GM12878 (cell line): Measurements from ENCODE around the gene CSPG5. TPM values are rescaled to one million over a fixed set of nuclear protein-coding genes. Genes with fewer than 3 reads are reported as not detected.

Source experiments
- ATAC-seq: fragments of 200-7000 bp; cut with Tn5 transposase; 3 replicates; pipeline ENCODE4 v1.9.1; 2020; ENCODE audit warnings: mild to moderate bottlenecking, moderate library complexity
- BruUV-seq: library from RNA; stranded (reverse); fragments of 400-500 nt; replicated peaks from 2 replicates; lab custom pipeline; 2021; lab: Mats Ljungman, UMichigan
- CTCF ChIA-PET: fragments of 300-600 bp; sonication (Branson Sonifier 250); formaldehyde crosslinking; extraction: SDS; loops from one replicate; lab custom pipeline; 2021; ENCODE audit warnings: inconsistent platforms; lab: Yijun Ruan, JAX
- POLR2A ChIA-PET: fragments of 350-600 bp; formaldehyde crosslinking; extraction: SDS; loops from one replicate; lab custom pipeline; 2021; ENCODE audit warnings: inconsistent platforms; lab: Charles Lee
- RAD21 ChIA-PET: fragments of 300-600 bp; sonication (Branson Sonifier 250); formaldehyde crosslinking; loops from one replicate; lab custom pipeline; 2023; ENCODE audit warnings: antibody characterized with exemption; ENCODE audit not compliant: unreplicated experiment; lab: Charles Lee
- SMC1A ChIA-PET: fragments of 300-600 bp; sonication (Branson Sonifier 250); formaldehyde crosslinking; loops from one replicate; lab custom pipeline; 2023; ENCODE audit not compliant: unreplicated experiment, uncharacterized antibody; lab: Charles Lee
- DNase-seq: peaks from one replicate; pipeline ENCODE4 v3.0.0-alpha.2; 2011; ENCODE audit warnings: low read depth, low spot score
- FAIRE-seq: peaks from 3 replicates; lab custom pipeline; 2011; peaks lifted over from hg19 to GRCh38; lab: Jason Lieb, UNC
- H2AFZ ChIP-seq: 2 replicates; pipeline ENCODE4 v1.6.0; 2011; ENCODE audit warnings: low read depth, low read length, control low read depth; ENCODE audit not compliant: control insufficient read depth
- H3K27ac ChIP-seq: 2 replicates; pipeline ENCODE4 v1.5.1; 2011; ENCODE audit warnings: control low read depth; ENCODE audit not compliant: control insufficient read depth, insufficient read depth
- H3K27me3 ChIP-seq, 2 experiments: replicated peaks in 1 of 2; 2 replicates each; pipeline versions ENCODE4 v1.6.0 to v1.6.1; 2011; ENCODE audit warnings: low read length in 1 of 2; ENCODE audit not compliant: control insufficient read depth in 2 of 2, insufficient read depth in 2 of 2
- H3K36me3 ChIP-seq, 2 experiments: 2 replicates each; pipeline ENCODE4 v1.5.1; 2011; ENCODE audit warnings: low read length in 1 of 2; ENCODE audit not compliant: control insufficient read depth in 2 of 2, insufficient read depth in 2 of 2
- H3K4me1 ChIP-seq: 2 replicates; pipeline ENCODE4 v1.6.1; 2011; ENCODE audit warnings: mild to moderate bottlenecking, low read length, moderate library complexity, mixed read lengths; ENCODE audit not compliant: control insufficient read depth, insufficient read depth
- H3K4me2 ChIP-seq: 2 replicates; pipeline ENCODE4 v1.6.0; 2011; ENCODE audit warnings: control low read depth; ENCODE audit not compliant: control insufficient read depth, insufficient read depth
- H3K4me3 ChIP-seq: fragments of 200-600 bp; sonication (generic); 2 replicates; pipeline ENCODE4 v1.5.1; 2016
- H3K79me2 ChIP-seq: 2 replicates; pipeline ENCODE4 v1.6.0; 2011; ENCODE audit warnings: low read length; ENCODE audit not compliant: control insufficient read depth, insufficient read depth
- H3K9ac ChIP-seq: 2 replicates; pipeline ENCODE4 v1.8.0; 2011; ENCODE audit warnings: low read length, control low read depth, mixed read lengths; ENCODE audit not compliant: control insufficient read depth, insufficient read depth
- H3K9me3 ChIP-seq: replicated peaks from 3 replicates; pipeline ENCODE4 v1.5.1; 2011; ENCODE audit warnings: mild to moderate bottlenecking, low read length; ENCODE audit not compliant: control insufficient read depth, insufficient read depth
- H4K20me1 ChIP-seq: 2 replicates; pipeline ENCODE4 v1.6.0; 2011; ENCODE audit not compliant: control insufficient read depth, insufficient read depth
- GATAD2B ChIP-seq: fragments of 450-650 bp; conservative IDR thresholded peaks from 2 replicates; pipeline ENCODE4 v1.6.1; 2017; ENCODE audit warnings: low read depth, mild to moderate bottlenecking, moderate library complexity
- HDAC2 ChIP-seq: fragments of 200-600 bp; sonication (generic); IDR thresholded peaks from 2 replicates; pipeline ENCODE4 v1.6.1; 2017
- IRF4 ChIP-seq: IDR thresholded peaks from 2 replicates; pipeline ENCODE4 v1.6.1; 2011; ENCODE audit warnings: low read depth, low read length
- LARP7 ChIP-seq: fragments of 450-650 bp; IDR thresholded peaks from 2 replicates; pipeline ENCODE4 v1.6.1; 2017; ENCODE audit warnings: mild to moderate bottlenecking
- YBX1 ChIP-seq: fragments of 450-650 bp; IDR thresholded peaks from 2 replicates; pipeline ENCODE4 v1.6.1; 2016; ENCODE audit warnings: antibody characterized with exemption
- ZNF217 ChIP-seq: fragments of 450-650 bp; IDR thresholded peaks from 2 replicates; pipeline ENCODE4 v1.6.1; 2017; ENCODE audit warnings: antibody characterized with exemption, mild to moderate bottlenecking
- WGBS: methylation state at CpG from one replicate; pipeline ENCODE4 v1.1.6; 2016; ENCODE audit warnings: low lambda C conversion rate; ENCODE audit not compliant: insufficient replicate concordance, insufficient coverage; ENCODE audit errors: missing lambda C conversion rate; 5-methylcytosine and 5-hydroxymethylcytosine counted together
- in situ Hi-C: fragments of 300-500 bp; cut with MboI; formaldehyde crosslinking; loops from 9 replicates; pipeline ENCODE4 v1.14.3; 2018; ENCODE audit warnings: mixed read lengths
- intact Hi-C: fragments of 100-400 bp; cut with micrococcal nuclease; formaldehyde crosslinking; loops from one replicate; pipeline ENCODE4 v1.14.2; 2022; ENCODE audit not compliant: unreplicated experiment
- polyA plus RNA-seq, 11 experiments: library from polyadenylated mRNA; depleted of rRNA in 4 of 11; unstranded in 6 of 11; stranded (reverse) in 5 of 11; fragments of >200 nt; fragmentation: Nextera tagmentation in 4 of 11; fragmentation: Illumina TruSeq in 1 of 11; extraction: Ambion mirVana in 4 of 11; extraction: Trizol in 1 of 11; gene quantifications; 1 replicate in 1 of 11; 2 replicates in 10 of 11; pipeline versions ENCODE4 v1.2.1 to v1.2.3, GENCODE V29; 2011 to 2016; ENCODE audit warnings: inconsistent platforms in 2 of 11, missing spikeins in 2 of 11, low read depth in 1 of 11
- total RNA-seq, 4 experiments: library from RNA; depleted of rRNA in 3 of 4; stranded (reverse); fragments of >200 nt in 3 of 4; fragmentation: Illumina TruSeq in 1 of 4; extraction: Trizol in 1 of 4; gene quantifications; 2 replicates each; pipeline versions ENCODE4 v1.2.1 to v1.2.3, GENCODE V29; 2013 to 2021
- TF ChIP-seq, protein P1 (sequence below): fragments of 450-650 bp; IDR thresholded peaks from 2 replicates; pipeline ENCODE4 v1.6.1; 2017; ENCODE audit warnings: mild to moderate bottlenecking, moderate library complexity

Gene CSPG5
- total and polyA plus RNA-seq, 10 of the 15 experiments (the other 5 are each of a cell fraction or from before 2014, with no cell fraction given) = 0.08 to 0.17 TPM; not detected in 8

DNA sequence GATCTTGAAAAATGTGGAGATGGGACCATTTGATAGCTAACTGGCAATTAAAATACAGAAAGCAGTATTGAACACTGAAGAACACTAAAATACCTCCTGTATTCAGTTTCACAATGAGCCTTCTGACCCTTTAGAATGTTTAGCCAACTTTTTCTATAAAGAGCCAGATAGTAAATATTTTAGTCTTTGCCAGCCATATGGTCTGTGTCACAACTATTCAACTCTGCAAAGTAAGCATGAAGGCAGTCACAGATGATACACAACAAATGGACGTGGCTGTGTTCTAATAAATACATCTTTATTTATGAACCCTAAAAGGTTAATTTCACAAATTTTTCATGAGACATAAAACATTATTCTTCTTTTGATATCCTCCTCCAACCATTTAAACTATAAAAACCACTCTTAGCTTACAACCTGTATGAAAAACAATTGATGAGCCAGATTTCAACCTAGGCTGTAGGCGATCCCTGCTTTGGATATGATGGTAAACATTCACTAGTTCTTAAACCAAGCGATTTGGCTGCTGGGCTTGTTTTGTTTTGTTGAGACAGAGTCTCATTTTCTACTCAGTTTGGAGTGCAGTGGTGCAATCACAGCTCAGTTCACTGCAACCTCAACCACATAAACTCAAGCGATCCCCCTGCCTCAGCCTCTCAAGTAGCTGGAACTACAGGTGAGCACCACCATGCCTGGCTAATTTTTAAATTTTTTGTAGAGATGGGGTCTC, 13.6 kb upstream of the CSPG5 start:
- TF ChIP-seq, protein P1, sequence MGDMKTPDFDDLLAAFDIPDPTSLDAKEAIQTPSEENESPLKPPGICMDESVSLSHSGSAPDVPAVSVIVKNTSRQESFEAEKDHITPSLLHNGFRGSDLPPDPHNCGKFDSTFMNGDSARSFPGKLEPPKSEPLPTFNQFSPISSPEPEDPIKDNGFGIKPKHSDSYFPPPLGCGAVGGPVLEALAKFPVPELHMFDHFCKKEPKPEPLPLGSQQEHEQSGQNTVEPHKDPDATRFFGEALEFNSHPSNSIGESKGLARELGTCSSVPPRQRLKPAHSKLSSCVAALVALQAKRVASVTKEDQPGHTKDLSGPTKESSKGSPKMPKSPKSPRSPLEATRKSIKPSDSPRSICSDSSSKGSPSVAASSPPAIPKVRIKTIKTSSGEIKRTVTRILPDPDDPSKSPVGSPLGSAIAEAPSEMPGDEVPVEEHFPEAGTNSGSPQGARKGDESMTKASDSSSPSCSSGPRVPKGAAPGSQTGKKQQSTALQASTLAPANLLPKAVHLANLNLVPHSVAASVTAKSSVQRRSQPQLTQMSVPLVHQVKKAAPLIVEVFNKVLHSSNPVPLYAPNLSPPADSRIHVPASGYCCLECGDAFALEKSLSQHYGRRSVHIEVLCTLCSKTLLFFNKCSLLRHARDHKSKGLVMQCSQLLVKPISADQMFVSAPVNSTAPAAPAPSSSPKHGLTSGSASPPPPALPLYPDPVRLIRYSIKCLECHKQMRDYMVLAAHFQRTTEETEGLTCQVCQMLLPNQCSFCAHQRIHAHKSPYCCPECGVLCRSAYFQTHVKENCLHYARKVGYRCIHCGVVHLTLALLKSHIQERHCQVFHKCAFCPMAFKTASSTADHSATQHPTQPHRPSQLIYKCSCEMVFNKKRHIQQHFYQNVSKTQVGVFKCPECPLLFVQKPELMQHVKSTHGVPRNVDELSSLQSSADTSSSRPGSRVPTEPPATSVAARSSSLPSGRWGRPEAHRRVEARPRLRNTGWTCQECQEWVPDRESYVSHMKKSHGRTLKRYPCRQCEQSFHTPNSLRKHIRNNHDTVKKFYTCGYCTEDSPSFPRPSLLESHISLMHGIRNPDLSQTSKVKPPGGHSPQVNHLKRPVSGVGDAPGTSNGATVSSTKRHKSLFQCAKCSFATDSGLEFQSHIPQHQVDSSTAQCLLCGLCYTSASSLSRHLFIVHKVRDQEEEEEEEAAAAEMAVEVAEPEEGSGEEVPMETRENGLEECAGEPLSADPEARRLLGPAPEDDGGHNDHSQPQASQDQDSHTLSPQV = no peak
- no peak for TF ChIP-seq LARP7
- TF ChIP-seq GATAD2B = no peak
- TF ChIP-seq YBX1 = no peak
- TF ChIP-seq IRF4 = no peak
- no peak for TF ChIP-seq ZNF217
- TF ChIP-seq HDAC2 = no peak
- Histone ChIP-seq H3K4me1 (no peaks in the 10 kb centered on the region), H2AFZ (no peak overlapping the region), H3K4me3 (no peak overlapping the region), H3K9ac (no peak overlapping the region), H3K79me2 (no peaks in the 10 kb centered on the region), H4K20me1 (no peaks in the 10 kb centered on the region; the same call in 1 of the 2 replicates), H3K9me3 (no peaks in the 10 kb centered on the region), H3K4me2 (no peak overlapping the region), H3K36me3 (peaks cover 15 to 33% of the 10 kb centered on the region in 2 experiments), H3K27ac (no peak overlapping the region), H3K27me3 (no peaks in the 10 kb centered on the region)
- DNase-seq = no peak
- BruUV-seq = no TSS peak
- POLR2A ChIA-PET = interaction anchor here (0.6 kb wide), 1 partner anchor 99 kb away, joined by 3 read pairs; no protein-coding TSS in a partner anchor
- FAIRE-seq = no peak
- ATAC-seq = no peak
- intact Hi-C loops = no loop called here
- CTCF ChIA-PET = interaction anchor here (0.8 kb wide), 1 partner anchor 11 kb away, joined by 3 read pairs; no protein-coding TSS in a partner anchor
- in situ Hi-C loops = no loop called here
- 98% methylated on average over 4 of the region's 4 CpGs for WGBS
- RAD21 ChIA-PET = no interaction called here
- SMC1A ChIA-PET = interaction anchor here (0.6 kb wide), 1 partner anchor 12 kb away, joined by 3 read pairs; no protein-coding TSS in a partner anchor
